Osteoblast (primary cell): Measurements from ENCODE around the gene ALPP. TPM values are rescaled to one million over a fixed set of nuclear protein-coding genes. Genes with fewer than 3 reads are reported as not detected.
"Not testable (repeated sequence)": the region's sequence is repeated elsewhere in the genome, so short reads cannot be mapped to it uniquely, and the experiment has no call there.

ENCODE experiments used
- DNase-seq: peaks from one replicate; pipeline ENCODE4 v3.0.0; 2011; ENCODE audit warnings: low spot score, mixed read lengths; ENCODE audit not compliant: insufficient read length; ENCODE audit errors: missing footprints
- H2AFZ ChIP-seq: 2 replicates; pipeline ENCODE4 v1.6.0; 2011; ENCODE audit warnings: mild to moderate bottlenecking, low read length
- H3K27ac ChIP-seq: 2 replicates; pipeline ENCODE4 v1.5.1; 2011; ENCODE audit warnings: mild to moderate bottlenecking, low read depth, low read length, moderate library complexity
- H3K27me3 ChIP-seq: 2 replicates; pipeline ENCODE4 v1.6.0; 2012; ENCODE audit warnings: mild to moderate bottlenecking, control low read depth, inconsistent platforms, low read length, moderate library complexity; ENCODE audit not compliant: insufficient read depth
- H3K36me3 ChIP-seq: 2 replicates; pipeline ENCODE4 v1.5.1; 2011; ENCODE audit warnings: mild to moderate bottlenecking, low read length, control low read depth, moderate library complexity; ENCODE audit not compliant: insufficient read depth
- H3K4me1 ChIP-seq: 2 replicates; pipeline ENCODE4 v1.5.1; 2011; ENCODE audit warnings: mild to moderate bottlenecking, low read length, control low read depth, moderate library complexity; ENCODE audit not compliant: insufficient read depth
- H3K4me2 ChIP-seq: 2 replicates; pipeline ENCODE4 v1.6.0; 2011; ENCODE audit warnings: mild to moderate bottlenecking, low read length; ENCODE audit not compliant: insufficient read depth
- H3K4me3 ChIP-seq: fragments of 200-600 bp; sonication (generic); 3 replicates; pipeline ENCODE4 v1.5.1; 2012; ENCODE audit warnings: mild to moderate bottlenecking, low read length, inconsistent platforms; ENCODE audit not compliant: insufficient read depth
- H3K79me2 ChIP-seq: 2 replicates; pipeline ENCODE4 v1.6.0; 2012; ENCODE audit warnings: mild to moderate bottlenecking, low read length, control low read depth, inconsistent platforms; ENCODE audit not compliant: insufficient read depth
- H3K9me3 ChIP-seq: 2 replicates; pipeline ENCODE4 v1.5.1; 2011; ENCODE audit warnings: low read depth, low read length, control low read depth
- H4K20me1 ChIP-seq: 2 replicates; pipeline ENCODE4 v1.6.0; 2012; ENCODE audit warnings: mild to moderate bottlenecking, low read length, control low read depth; ENCODE audit not compliant: insufficient read depth
- total RNA-seq: library from RNA; depleted of rRNA; stranded (reverse); fragments of >200 nt; gene quantifications from 2 replicates; pipeline ENCODE4 v1.2.3, GENCODE V29; 2012
- TF ChIP-seq, protein P1 (sequence below): IDR thresholded peaks from 2 replicates; pipeline ENCODE4 v1.5.1; 2011; ENCODE audit warnings: mild to moderate bottlenecking, low read depth, low read length, moderate library complexity; ENCODE audit errors: extremely low read depth

The ALPP gene
- total RNA-seq, 1 donor: not detected

DNA sequence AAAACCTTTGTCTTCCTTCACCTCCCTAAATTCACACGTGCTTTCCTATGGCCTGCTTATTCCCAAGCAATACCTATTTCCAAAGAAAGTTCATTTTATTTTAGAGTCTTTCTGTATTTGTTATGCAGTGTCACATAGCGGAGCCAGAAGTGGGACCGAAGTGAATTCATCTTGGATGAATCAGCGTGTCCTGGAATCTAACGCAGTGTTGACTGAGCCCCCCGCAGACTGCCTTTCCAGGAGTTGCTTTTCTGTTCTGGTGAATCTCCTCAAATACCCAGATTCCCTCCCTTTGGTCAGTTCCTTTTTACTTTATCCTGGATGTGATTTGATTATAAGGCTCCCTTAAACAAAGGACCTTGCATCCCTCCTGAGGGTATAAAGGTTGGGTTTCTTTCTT, 10.8 kb downstream of the ALPP start:
- Histone ChIP-seq H3K4me1 (peaks cover 2% of the 10 kb centered on the region), H2AFZ (no peak overlapping the region), H3K4me2 (no peak overlapping the region), H3K79me2 (no peaks in the 10 kb centered on the region), H3K36me3 (no peaks in the 10 kb centered on the region), H3K9me3 (no peaks in the 10 kb centered on the region), H3K4me3 (no peak overlapping the region), H3K27me3 (peaks cover 66% of the 10 kb centered on the region), H4K20me1 (no peaks in the 10 kb centered on the region), H3K27ac (no peak overlapping the region)
- DNase-seq: peak; percentile 60
- TF ChIP-seq, protein P1, sequence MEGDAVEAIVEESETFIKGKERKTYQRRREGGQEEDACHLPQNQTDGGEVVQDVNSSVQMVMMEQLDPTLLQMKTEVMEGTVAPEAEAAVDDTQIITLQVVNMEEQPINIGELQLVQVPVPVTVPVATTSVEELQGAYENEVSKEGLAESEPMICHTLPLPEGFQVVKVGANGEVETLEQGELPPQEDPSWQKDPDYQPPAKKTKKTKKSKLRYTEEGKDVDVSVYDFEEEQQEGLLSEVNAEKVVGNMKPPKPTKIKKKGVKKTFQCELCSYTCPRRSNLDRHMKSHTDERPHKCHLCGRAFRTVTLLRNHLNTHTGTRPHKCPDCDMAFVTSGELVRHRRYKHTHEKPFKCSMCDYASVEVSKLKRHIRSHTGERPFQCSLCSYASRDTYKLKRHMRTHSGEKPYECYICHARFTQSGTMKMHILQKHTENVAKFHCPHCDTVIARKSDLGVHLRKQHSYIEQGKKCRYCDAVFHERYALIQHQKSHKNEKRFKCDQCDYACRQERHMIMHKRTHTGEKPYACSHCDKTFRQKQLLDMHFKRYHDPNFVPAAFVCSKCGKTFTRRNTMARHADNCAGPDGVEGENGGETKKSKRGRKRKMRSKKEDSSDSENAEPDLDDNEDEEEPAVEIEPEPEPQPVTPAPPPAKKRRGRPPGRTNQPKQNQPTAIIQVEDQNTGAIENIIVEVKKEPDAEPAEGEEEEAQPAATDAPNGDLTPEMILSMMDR: no peak

DNA sequence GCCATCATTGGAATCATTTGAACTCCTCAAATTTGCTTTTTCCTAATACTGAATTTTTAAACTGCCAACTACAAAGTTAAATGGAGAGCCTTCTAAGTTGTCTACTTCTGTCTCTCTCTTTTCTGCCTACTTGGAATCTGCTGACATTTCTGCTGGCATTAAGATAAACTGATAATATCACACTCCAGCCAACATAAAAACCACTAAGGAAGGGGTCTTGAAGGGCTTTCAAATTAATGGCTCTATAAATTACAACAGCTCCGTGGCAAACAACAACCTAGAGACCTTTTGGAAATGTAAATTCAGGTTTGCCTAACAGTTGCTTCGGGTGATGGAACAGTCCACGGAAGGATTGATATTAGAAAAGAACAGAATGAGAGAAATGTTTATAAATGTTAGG, 12.1 kb downstream of the ALPP start:
- Histone ChIP-seq H3K36me3 (no peaks in the 10 kb centered on the region), H3K4me1 (peaks cover 2% of the 10 kb centered on the region), H2AFZ (no peak overlapping the region), H3K9me3 (no peaks in the 10 kb centered on the region), H3K4me3 (no peak overlapping the region), H3K79me2 (no peaks in the 10 kb centered on the region), H4K20me1 (no peaks in the 10 kb centered on the region), H3K4me2 (no peak overlapping the region), H3K27me3 (peaks cover 56% of the 10 kb centered on the region), H3K27ac (no peak overlapping the region)
- TF ChIP-seq, protein P1: no peak
- DNase-seq: peak; percentile 50

DNA sequence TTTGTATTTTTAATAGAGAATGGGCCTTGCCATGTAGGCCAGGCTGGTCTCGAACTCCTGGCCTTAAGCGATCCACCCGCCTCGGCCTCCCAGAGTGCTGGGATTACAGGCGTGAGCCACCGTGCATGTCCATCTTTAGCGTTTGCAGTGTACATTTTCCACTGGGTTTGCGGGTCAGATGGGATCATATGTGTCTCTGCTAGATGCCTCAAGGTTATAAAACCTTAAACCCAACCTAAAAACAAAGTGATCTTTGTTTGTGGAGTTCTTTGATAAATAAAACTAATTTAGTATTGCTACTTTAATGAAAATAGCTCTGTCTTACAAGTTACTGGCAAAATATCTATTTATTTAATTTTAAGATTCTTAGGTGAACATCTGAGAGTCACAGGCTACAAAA, 15.0 kb downstream of the ALPP start:
- Histone ChIP-seq H3K27me3 (peaks cover 30% of the 10 kb centered on the region), H3K27ac (no peak overlapping the region), H2AFZ (no peak overlapping the region), H3K36me3 (no peaks in the 10 kb centered on the region), H3K4me1 (no peaks in the 10 kb centered on the region), H3K4me2 (no peak overlapping the region), H3K79me2 (no peaks in the 10 kb centered on the region), H3K4me3 (no peak overlapping the region), H4K20me1 (no peaks in the 10 kb centered on the region), H3K9me3 (no peaks in the 10 kb centered on the region)
- TF ChIP-seq, protein P1: no peak
- DNase-seq: no peak

DNA sequence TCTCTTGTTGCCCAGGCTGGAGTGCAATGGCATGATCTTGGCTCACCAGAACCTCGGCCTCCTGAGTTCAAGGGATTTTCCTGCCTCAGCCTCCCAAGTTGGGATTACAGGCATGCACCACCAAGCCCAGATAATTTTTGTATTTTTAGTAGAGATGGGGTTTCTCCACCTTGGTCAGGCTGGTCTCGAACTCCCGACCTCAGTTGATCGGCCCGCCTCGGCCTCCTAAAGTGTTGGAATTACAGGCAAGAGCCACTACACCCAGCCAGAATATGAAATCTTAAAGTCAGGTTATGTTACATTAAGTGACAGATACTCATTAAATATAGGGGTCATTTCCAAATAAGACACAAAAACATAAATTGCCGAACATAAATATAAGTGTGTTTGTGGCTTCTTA, 15.9 kb downstream of the ALPP start:
- peaks cover 21% of the 10 kb centered on the region for H3K27me3 ChIP-seq
- not testable (repeated sequence) for DNase-seq, H4K20me1 ChIP-seq, H3K36me3 ChIP-seq, H2AFZ ChIP-seq, H3K9me3 ChIP-seq, H3K27ac ChIP-seq, H3K4me1 ChIP-seq, H3K4me2 ChIP-seq, H3K4me3 ChIP-seq, H3K79me2 ChIP-seq
